Right lobe of liver (tissue), 6 donors: ENCODE data around the gene PRKCA. TPM values are rescaled to one million over a fixed set of nuclear protein-coding genes. Genes with fewer than 3 reads are reported as not detected.

Source experiments
- ATAC-seq, 4 donors: fragments of 200-7000 bp; cut with Tn5 transposase; one replicate each; pipeline ENCODE4 v1.9.1; 2020; ENCODE audit warnings: mild to moderate bottlenecking in 4 of 4, moderate library complexity in 4 of 4
- DNase-seq, 3 donors: peaks; one replicate each; pipeline ENCODE4 v3.0.0-alpha.2; 2020
- H3K27ac ChIP-seq, 3 donors: fragments of 200-600 bp; one replicate each; pipeline ENCODE4 v1.8.0; 2022
- H3K27me3 ChIP-seq, 2 donors: fragments of 200-600 bp; one replicate each; pipeline ENCODE4 v1.8.0; 2022
- H3K36me3 ChIP-seq, 4 donors: fragments of 200-600 bp; sonication (generic) in 1 of 4; one replicate each; pipeline versions ENCODE4 v1.5.1 to v1.8.0; 2017 to 2022; ENCODE audit warnings: control low read depth in 1 of 4
- H3K4me1 ChIP-seq, 4 donors: fragments of 200-600 bp; sonication (generic) in 1 of 4; one replicate each; pipeline versions ENCODE4 v1.5.1 to v1.8.0; 2017 to 2022; ENCODE audit warnings: control low read depth in 1 of 4
- H3K4me3 ChIP-seq, 3 donors: fragments of 200-600 bp; one replicate each; pipeline ENCODE4 v1.8.0; 2022
- H3K9me3 ChIP-seq, 4 donors: fragments of 200-600 bp; sonication (generic) in 1 of 4; one replicate each; pipeline versions ENCODE4 v1.5.1 to v1.8.0; 2017 to 2022; ENCODE audit warnings: control low read depth in 1 of 4
- POLR2A ChIP-seq: fragments of 450-650 bp; IDR thresholded peaks from one replicate; pipeline ENCODE4 v1.6.1; 2017; ENCODE audit warnings: antibody characterized with exemption, mild to moderate bottlenecking
- WGBS: methylation state at CpG from one replicate; pipeline ENCODE4 v1.1.6; 2018; ENCODE audit warnings: low coverage, low lambda C conversion rate; ENCODE audit not compliant: insufficient coverage; ENCODE audit errors: missing lambda C conversion rate; 5-methylcytosine and 5-hydroxymethylcytosine counted together
- intact Hi-C, 2 donors: fragments of 100-400 bp; cut with DNase I; formaldehyde crosslinking; loops; one replicate each; pipeline versions ENCODE4 v1.11.2 to v1.14.1; 2022
- total RNA-seq, 6 experiments: library from RNA; depleted of rRNA in 2 of 6; stranded (reverse); fragments of >200 nt in 2 of 6; fragmentation: NEBNext Ultra II Directional in 3 of 6; extraction: Animal tissue kit (Norgen Biotek cat#: 25700) in 3 of 6; gene quantifications; one replicate each; pipeline versions ENCODE4 v1.1.0 to v1.2.4, GENCODE V29; 2016 to 2023
- TF ChIP-seq, protein P1 (sequence below), 4 donors: fragments of 200-600 bp in 3 of 4; fragments of 450-650 bp in 1 of 4; IDR thresholded peaks; one replicate each; pipeline versions ENCODE4 v1.5.1 to v1.8.0; 2016 to 2022; ENCODE audit warnings: antibody characterized with exemption in 4 of 4, mild to moderate bottlenecking in 2 of 4
- donor health status: DM: no; HTN: yes; CAD: no.
- donor health status: DM: no; HTN: no; CAD: no.
- donor health status: DM: no; HTN: no; CAD: no.
- donor health status: DM: no; HTN: yes; CAD: no.
- donor health status: DM: no; HTN: yes; CAD: no.

PRKCA gene
- total RNA-seq, 6 experiments from 2014 or later = 11.7 to 23.0 (median 18.7) TPM

DNA sequence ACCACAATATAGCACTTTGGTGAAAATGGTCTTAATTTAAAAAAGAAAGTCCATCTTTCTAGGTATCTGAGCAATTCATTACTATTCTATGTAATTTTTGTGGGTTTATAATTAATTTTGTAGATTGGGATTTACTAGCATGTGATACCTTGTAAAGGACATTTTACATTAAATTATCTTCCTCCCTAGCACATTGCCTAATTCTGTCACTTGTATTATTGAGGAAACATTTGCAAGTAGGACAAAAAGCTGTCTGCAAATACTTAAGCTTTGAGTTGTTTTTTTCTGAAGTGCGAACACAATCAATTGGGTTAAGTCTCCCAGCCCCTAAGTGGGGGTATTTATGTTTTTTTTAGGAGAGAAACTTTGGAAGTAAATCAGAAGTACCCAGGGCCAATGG lies 167.0 kb downstream of the PRKCA start:
- ATAC-seq = no peak
- H3K4me3 ChIP-seq = no peak overlapping the region
- no peak for DNase-seq
- intact Hi-C loops = no loop called here
- no peak overlapping the region for H3K27ac ChIP-seq
- no peaks in the 10 kb centered on the region for H3K9me3 ChIP-seq
- 63% methylated on average over 1 of the region's 1 CpG for WGBS
- H3K36me3 ChIP-seq = no peaks in the 10 kb centered on the region
- peaks cover 0 to 18% (median 8%) of the 10 kb centered on the region in 4 donors for H3K4me1 ChIP-seq
- H3K27me3 ChIP-seq = no peaks in the 10 kb centered on the region
- TF ChIP-seq POLR2A = no peak
- TF ChIP-seq, protein P1, sequence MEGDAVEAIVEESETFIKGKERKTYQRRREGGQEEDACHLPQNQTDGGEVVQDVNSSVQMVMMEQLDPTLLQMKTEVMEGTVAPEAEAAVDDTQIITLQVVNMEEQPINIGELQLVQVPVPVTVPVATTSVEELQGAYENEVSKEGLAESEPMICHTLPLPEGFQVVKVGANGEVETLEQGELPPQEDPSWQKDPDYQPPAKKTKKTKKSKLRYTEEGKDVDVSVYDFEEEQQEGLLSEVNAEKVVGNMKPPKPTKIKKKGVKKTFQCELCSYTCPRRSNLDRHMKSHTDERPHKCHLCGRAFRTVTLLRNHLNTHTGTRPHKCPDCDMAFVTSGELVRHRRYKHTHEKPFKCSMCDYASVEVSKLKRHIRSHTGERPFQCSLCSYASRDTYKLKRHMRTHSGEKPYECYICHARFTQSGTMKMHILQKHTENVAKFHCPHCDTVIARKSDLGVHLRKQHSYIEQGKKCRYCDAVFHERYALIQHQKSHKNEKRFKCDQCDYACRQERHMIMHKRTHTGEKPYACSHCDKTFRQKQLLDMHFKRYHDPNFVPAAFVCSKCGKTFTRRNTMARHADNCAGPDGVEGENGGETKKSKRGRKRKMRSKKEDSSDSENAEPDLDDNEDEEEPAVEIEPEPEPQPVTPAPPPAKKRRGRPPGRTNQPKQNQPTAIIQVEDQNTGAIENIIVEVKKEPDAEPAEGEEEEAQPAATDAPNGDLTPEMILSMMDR (IDR thresholded peaks at IDR 0.05) = no peak

DNA sequence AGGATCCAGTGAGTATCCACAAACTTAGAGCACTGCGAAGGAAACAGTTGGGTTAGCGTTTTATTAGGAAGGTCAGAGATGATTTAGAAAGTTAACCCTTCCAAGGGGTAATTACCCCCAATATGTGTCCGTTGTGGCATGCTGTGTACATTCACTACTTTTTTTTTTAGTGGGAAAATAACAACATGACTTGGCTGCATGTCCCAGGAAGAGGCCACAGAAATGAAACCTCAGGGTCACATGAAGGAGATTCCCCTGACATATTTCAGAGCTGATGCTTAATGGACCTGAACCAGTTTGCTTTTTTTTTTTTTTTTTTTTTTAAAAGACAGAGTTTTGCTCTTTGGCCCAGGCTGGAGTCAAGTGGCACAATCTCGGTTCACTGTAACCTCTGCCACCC lies 167.5 kb downstream of the PRKCA start:
- Histone ChIP-seq H3K36me3 (no peaks in the 10 kb centered on the region), H3K27ac (no peak overlapping the region), H3K27me3 (no peaks in the 10 kb centered on the region), H3K9me3 (no peaks in the 10 kb centered on the region), H3K4me1 (peaks cover 0 to 18% (median 8%) of the 10 kb centered on the region in 4 donors), H3K4me3 (no peak overlapping the region)
- 44% methylated on average over 4 of the region's 4 CpGs for WGBS
- intact Hi-C loops = no loop called here
- TF ChIP-seq, protein P1 (IDR thresholded peaks at IDR 0.05) = no peak
- TF ChIP-seq POLR2A = no peak
- ATAC-seq (no peak), DNase-seq (no peak)

DNA sequence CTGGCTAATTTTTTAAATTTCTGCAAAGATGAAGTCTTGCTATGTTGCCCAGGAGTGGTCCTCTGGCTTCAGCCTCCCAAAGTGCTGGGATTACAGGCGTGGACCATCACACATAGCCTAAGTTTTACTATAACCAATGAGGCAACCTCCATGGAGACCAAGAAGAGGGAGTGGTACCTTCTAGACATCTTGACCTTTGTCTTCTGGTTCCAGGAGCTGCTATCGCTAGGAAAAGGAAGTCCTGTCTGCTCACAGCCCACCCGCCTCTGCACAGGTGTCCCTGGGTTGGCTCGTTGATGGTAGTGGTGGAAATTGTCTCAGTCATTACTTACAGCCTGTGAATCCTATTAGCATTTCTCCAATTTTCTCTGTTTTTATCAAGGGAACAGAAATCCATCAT lies 169.7 kb downstream of the PRKCA start:
- no peak for DNase-seq
- H3K9me3 ChIP-seq = no peaks in the 10 kb centered on the region
- no peak for TF ChIP-seq POLR2A
- TF ChIP-seq, protein P1 (IDR thresholded peaks at IDR 0.05) = no peak
- peaks cover 0 to 18% (median 8%) of the 10 kb centered on the region in 4 donors for H3K4me1 ChIP-seq
- intact Hi-C loops = no loop called here
- H3K27me3 ChIP-seq = no peaks in the 10 kb centered on the region
- no peak for ATAC-seq
- 58% methylated on average over 3 of the region's 4 CpGs for WGBS
- no peaks in the 10 kb centered on the region for H3K36me3 ChIP-seq
- H3K4me3 ChIP-seq = no peak overlapping the region
- H3K27ac ChIP-seq = no peak overlapping the region

DNA sequence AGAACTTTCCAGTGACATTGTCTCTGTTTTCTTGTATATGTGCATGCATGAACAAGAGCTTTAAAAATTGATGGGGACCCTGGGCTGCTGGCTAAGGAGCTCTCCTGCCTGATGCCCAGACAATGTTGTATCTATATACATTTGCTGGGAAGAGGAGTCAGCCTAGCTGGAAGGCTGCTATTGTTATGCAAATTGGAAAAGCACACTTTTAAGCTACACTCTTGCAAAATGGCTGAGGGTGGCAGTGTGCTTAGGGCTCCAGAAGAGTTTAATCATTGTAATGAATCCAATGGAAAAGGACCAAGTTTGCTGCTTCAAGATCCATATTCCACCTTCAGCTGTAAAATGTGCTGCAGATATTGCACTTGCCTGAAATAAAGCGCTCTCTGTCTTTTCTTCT lies 171.8 kb downstream of the PRKCA start:
- no peak for TF ChIP-seq POLR2A
- TF ChIP-seq, protein P1 (IDR thresholded peaks at IDR 0.05) = no peak
- no peak overlapping the region for H3K27ac ChIP-seq
- 92% methylated on average over 1 of the region's 1 CpG for whole genome bisulfite sequencing
- no peak overlapping the region for H3K4me3 ChIP-seq
- no peaks in the 10 kb centered on the region for H3K36me3 ChIP-seq
- peaks cover 0 to 5% (median 0%) of the 10 kb centered on the region in 4 donors for H3K4me1 ChIP-seq
- ATAC-seq (no peak), DNase-seq (no peak)
- no peaks in the 10 kb centered on the region for H3K9me3 ChIP-seq
- no peaks in the 10 kb centered on the region for H3K27me3 ChIP-seq
- intact Hi-C loops = no loop called here
